Panc1 (cell line): ENCODE data around the gene ZNF440. TPM values are rescaled to one million over a fixed set of nuclear protein-coding genes. Genes with fewer than 3 reads are reported as not detected.

Experiments used
- ATAC-seq: fragments of 200-7000 bp; cut with Tn5 transposase; 2 replicates; pipeline ENCODE4 v1.9.1; 2020; ENCODE audit warnings: mild to moderate bottlenecking, moderate library complexity
- BruUV-seq: library from RNA; stranded (reverse); fragments of 400-500 nt; replicated peaks from 2 replicates; lab custom pipeline; 2021; lab: Mats Ljungman, UMichigan
- CTCF ChIA-PET: fragments of 300-600 bp; sonication (Branson Sonifier 250); formaldehyde crosslinking; loops from one replicate; lab custom pipeline; 2022; ENCODE audit warnings: antibody characterized with exemption; lab: Charles Lee
- POLR2A ChIA-PET: fragments of 300-600 bp; sonication (Branson Sonifier 250); formaldehyde crosslinking; loops from one replicate; lab custom pipeline; 2022; ENCODE audit warnings: antibody characterized with exemption; lab: Charles Lee
- DNase-seq: peaks from one replicate; pipeline ENCODE4 v3.0.0-alpha.2; 2010; ENCODE audit warnings: low read depth, low spot score
- H3K27ac ChIP-seq: 2 replicates; pipeline ENCODE4 v1.5.1; 2011; ENCODE audit warnings: mild to moderate bottlenecking, low read length, inconsistent platforms
- H3K27me3 ChIP-seq: fragments of 200-500 bp; sonication (Bioruptor generic); 2 replicates; pipeline ENCODE4 v1.6.0; 2014; ENCODE audit warnings: low read length, inconsistent platforms; ENCODE audit not compliant: control insufficient read depth, insufficient read depth
- H3K36me3 ChIP-seq: fragments of 200-500 bp; sonication (Bioruptor generic); 2 replicates; pipeline ENCODE4 v1.5.1; 2014; ENCODE audit warnings: inconsistent platforms, mild to moderate bottlenecking, low read length, moderate library complexity; ENCODE audit not compliant: control insufficient read depth, insufficient read depth
- H3K4me1 ChIP-seq: 2 replicates; pipeline ENCODE4 v1.5.1; 2011; ENCODE audit warnings: inconsistent platforms, mild to moderate bottlenecking, low read length, moderate library complexity; ENCODE audit not compliant: control insufficient read depth, insufficient read depth
- H3K4me3 ChIP-seq, 2 experiments: 2 replicates each; pipeline ENCODE4 v1.5.1; 2011 to 2012; ENCODE audit warnings: low read depth in 2 of 2, low read length in 2 of 2, mild to moderate bottlenecking in 2 of 2, inconsistent platforms in 1 of 2, moderate library complexity in 1 of 2
- H3K9me3 ChIP-seq: fragments of 200-500 bp; sonication (Bioruptor generic); 2 replicates; pipeline ENCODE4 v1.5.1; 2014; ENCODE audit warnings: low read depth, mild to moderate bottlenecking, inconsistent platforms, low read length, moderate library complexity; ENCODE audit not compliant: control insufficient read depth, insufficient read depth
- CTCF ChIP-seq: fragments of 450-650 bp; IDR thresholded peaks from 2 replicates; pipeline ENCODE4 v1.5.1; 2017; ENCODE audit warnings: mild to moderate bottlenecking
- POLR2AphosphoS5 ChIP-seq: IDR thresholded peaks from 2 replicates; pipeline ENCODE4 v1.6.1; 2012; ENCODE audit warnings: mild to moderate bottlenecking, low read depth, low read length, moderate library complexity
- SIN3A ChIP-seq: IDR thresholded peaks from 2 replicates; pipeline ENCODE4 v1.6.1; 2012; ENCODE audit warnings: low read depth, mild to moderate bottlenecking, low read length, moderate library complexity, borderline replicate concordance; ENCODE audit not compliant: insufficient read depth
- TCF7L2 ChIP-seq: IDR thresholded peaks from 2 replicates; pipeline ENCODE4 v1.6.1; 2011; ENCODE audit warnings: mild to moderate bottlenecking, low read depth, low read length, inconsistent platforms
- in situ Hi-C: cut with HindIII; loops from 2 replicates; pipeline ENCODE4 v1.10.0; 2016; ENCODE audit warnings: low sequenced_read_pairs, low pct_unique_long_range_greater_than_20kb
- intact Hi-C: fragments of 100-400 bp; cut with micrococcal nuclease; formaldehyde crosslinking; loops from one replicate; pipeline ENCODE4 v1.10.0; 2022; ENCODE audit not compliant: unreplicated experiment
- total RNA-seq: library from RNA; stranded (reverse); gene quantifications from one replicate; pipeline ENCODE4 v1.2.1, GENCODE V29; 2021; ENCODE audit not compliant: unreplicated experiment
- TF ChIP-seq, protein P1 (sequence below), 2 experiments: IDR thresholded peaks; 2 replicates each; pipeline ENCODE4 v1.6.1; 2011 to 2012; ENCODE audit warnings: low read depth in 2 of 2, control low read depth in 1 of 2, low read length in 1 of 2, mild to moderate bottlenecking in 1 of 2, moderate library complexity in 1 of 2; ENCODE audit not compliant: insufficient read depth in 1 of 2

Gene ZNF440
- total RNA-seq, 1 experiment from 2014 or later = 12.9 TPM

DNA sequence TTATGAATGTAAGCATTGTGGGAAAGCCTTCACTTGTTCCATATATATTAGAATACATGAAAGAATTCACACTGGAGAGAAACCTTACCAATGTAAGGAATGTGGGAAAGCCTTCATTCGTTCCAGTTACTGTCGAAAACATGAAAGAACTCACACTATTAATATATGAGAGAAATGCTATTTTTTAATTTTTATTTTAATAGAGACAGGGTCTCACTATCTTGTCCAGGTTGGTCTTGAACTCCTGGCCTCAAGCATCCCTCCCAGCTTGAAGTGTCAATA is 7.0 kb upstream of the ZNF440 start:
- no peak for ATAC-seq
- no peak for TF ChIP-seq TCF7L2
- TF ChIP-seq CTCF = no peak
- Histone ChIP-seq H3K27me3 (no peaks in the 10 kb centered on the region), H3K4me1 (no peaks in the 10 kb centered on the region), H3K27ac (no peak overlapping the region), H3K4me3 (no peak overlapping the region), H3K36me3 (no peaks in the 10 kb centered on the region), H3K9me3 (peaks cover 16% of the 10 kb centered on the region; the same call in 1 of the 2 replicates)
- ChIA-PET CTCF (no interaction called here), POLR2A (no interaction called here)
- BruUV-seq = no TSS peak
- in situ Hi-C loops (no loop called here), intact Hi-C loops (no loop called here)
- no peak for DNase-seq

- no peak for DNase-seq
- CTCF ChIA-PET = interaction anchor here (1.5 kb wide), 1 partner anchor 16 kb away, joined by 9 read pairs; the partner anchor contains the start of gene ZNF491
- peaks cover 4% of the 10 kb centered on the region; the same call in 1 of the 2 replicates for H3K9me3 ChIP-seq
- in situ Hi-C loops = no loop called here
- no TSS peak for BruUV-seq
- peak overlapping the region; percentile 77 for H3K27ac ChIP-seq
- H3K4me3 ChIP-seq = peak overlapping the region; percentile 82 to 86
- intact Hi-C loops = no loop called here
- H3K27me3 ChIP-seq = no peaks in the 10 kb centered on the region
- TF ChIP-seq SIN3A = no peak
- TF ChIP-seq, protein P1, sequence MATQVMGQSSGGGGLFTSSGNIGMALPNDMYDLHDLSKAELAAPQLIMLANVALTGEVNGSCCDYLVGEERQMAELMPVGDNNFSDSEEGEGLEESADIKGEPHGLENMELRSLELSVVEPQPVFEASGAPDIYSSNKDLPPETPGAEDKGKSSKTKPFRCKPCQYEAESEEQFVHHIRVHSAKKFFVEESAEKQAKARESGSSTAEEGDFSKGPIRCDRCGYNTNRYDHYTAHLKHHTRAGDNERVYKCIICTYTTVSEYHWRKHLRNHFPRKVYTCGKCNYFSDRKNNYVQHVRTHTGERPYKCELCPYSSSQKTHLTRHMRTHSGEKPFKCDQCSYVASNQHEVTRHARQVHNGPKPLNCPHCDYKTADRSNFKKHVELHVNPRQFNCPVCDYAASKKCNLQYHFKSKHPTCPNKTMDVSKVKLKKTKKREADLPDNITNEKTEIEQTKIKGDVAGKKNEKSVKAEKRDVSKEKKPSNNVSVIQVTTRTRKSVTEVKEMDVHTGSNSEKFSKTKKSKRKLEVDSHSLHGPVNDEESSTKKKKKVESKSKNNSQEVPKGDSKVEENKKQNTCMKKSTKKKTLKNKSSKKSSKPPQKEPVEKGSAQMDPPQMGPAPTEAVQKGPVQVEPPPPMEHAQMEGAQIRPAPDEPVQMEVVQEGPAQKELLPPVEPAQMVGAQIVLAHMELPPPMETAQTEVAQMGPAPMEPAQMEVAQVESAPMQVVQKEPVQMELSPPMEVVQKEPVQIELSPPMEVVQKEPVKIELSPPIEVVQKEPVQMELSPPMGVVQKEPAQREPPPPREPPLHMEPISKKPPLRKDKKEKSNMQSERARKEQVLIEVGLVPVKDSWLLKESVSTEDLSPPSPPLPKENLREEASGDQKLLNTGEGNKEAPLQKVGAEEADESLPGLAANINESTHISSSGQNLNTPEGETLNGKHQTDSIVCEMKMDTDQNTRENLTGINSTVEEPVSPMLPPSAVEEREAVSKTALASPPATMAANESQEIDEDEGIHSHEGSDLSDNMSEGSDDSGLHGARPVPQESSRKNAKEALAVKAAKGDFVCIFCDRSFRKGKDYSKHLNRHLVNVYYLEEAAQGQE (IDR thresholded peaks at IDR 0.05; ENCODE audit: insufficient read depth in 1 of 2, low read depth in 2 of 2, low read length in 1 of 2) = no peak
- TF ChIP-seq CTCF = no peak
- no peak for TF ChIP-seq TCF7L2
- TF ChIP-seq POLR2AphosphoS5 = no peak
- H3K36me3 ChIP-seq = no peaks in the 10 kb centered on the region; the same call in 1 of the 2 replicates
- ATAC-seq = peak; percentile 60
- 0 out of 2 replicates have a peak, but pooled peaks cover 3% of the 10 kb centered on the region for H3K4me1 ChIP-seq
- POLR2A ChIA-PET = no interaction called here
Measured at GRCh38 chr19:11813703-11814028, 407 bp upstream of the ZNF440 start.
